Epidermal melanocyte (primary cell): ENCODE results near the gene BLOC1S5.
A peak's percentile ranks its signal among the peaks of the same experiment; 100 is the strongest.
"Not testable (repeated sequence)": the region's sequence is repeated elsewhere in the genome, so short reads cannot be mapped to it uniquely, and the experiment has no call there.

ENCODE experiments used
- DNase-seq: peaks from one replicate; pipeline ENCODE4 v3.0.0; 2011; ENCODE audit warnings: low spot score; ENCODE audit not compliant: insufficient read length

BLOC1S5 gene

GRCh38 chr6:7993952-7994351, 70.2 kb downstream of the BLOC1S5 start:
- no peak for DNase-seq

- DNase-seq = no peak
Measured at GRCh38 chr6:7993399-7993798, 70.8 kb downstream of the BLOC1S5 start.

- DNase-seq = peak; percentile 48
Measured at GRCh38 chr6:7992002-7992815, 72.0 kb downstream of the BLOC1S5 start.

- DNase-seq = no peak
Measured at GRCh38 chr6:7991536-7991935, 72.7 kb downstream of the BLOC1S5 start.

- no peak for DNase-seq
Measured at GRCh38 chr6:7986219-7986618, 78.0 kb downstream of the BLOC1S5 start.

GRCh38 chr6:7983967-7984366, 80.2 kb downstream of the BLOC1S5 start:
- not testable (repeated sequence) for DNase-seq

GRCh38 chr6:7979831-7980230, 84.4 kb downstream of the BLOC1S5 start:
- no peak for DNase-seq

- no peak for DNase-seq
Measured at GRCh38 chr6:7978736-7979135, 85.5 kb downstream of the BLOC1S5 start.

GRCh38 chr6:7976485-7977056, 87.6 kb downstream of the BLOC1S5 start:
- no peak for DNase-seq

- no peak for DNase-seq
Measured at GRCh38 chr6:7975764-7976146, 88.4 kb downstream of the BLOC1S5 start.

GRCh38 chr6:7974938-7975763, 89.0 kb downstream of the BLOC1S5 start:
- no peak for DNase-seq

- DNase-seq = no peak
Measured at GRCh38 chr6:7974565-7974937, 89.6 kb downstream of the BLOC1S5 start.

GRCh38 chr6:7973584-7973983, 90.6 kb downstream of the BLOC1S5 start:
- DNase-seq = no peak

GRCh38 chr6:7971499-7971898, 92.7 kb downstream of the BLOC1S5 start:
- no peak for DNase-seq

GRCh38 chr6:7970616-7971015, 93.6 kb downstream of the BLOC1S5 start:
- no peak for DNase-seq
